Measurements from ENCODE around the gene MATK. TPM values are rescaled to one million over a fixed set of nuclear protein-coding genes. Genes with fewer than 3 reads are reported as not detected.

Gene MATK
- total and polyA plus RNA-seq, 10 of the 15 experiments (the other 5 are each of a cell fraction or from before 2014, with no cell fraction given): 0.24 to 2.2 (median 1.1) TPM; not detected in 2

GRCh38 chr19:3818466-3818865, 32.3 kb upstream of the MATK start:
- H3K4me2 ChIP-seq (ENCODE audit: control insufficient read depth, insufficient read depth): no peak overlapping the region
- CTCF ChIA-PET: interaction anchor here (1.2 to 1.4 kb wide), 2 partner anchors 9 to 61 kb away, joined by 4 to 6 read pairs; no protein-coding TSS in a partner anchor
- ATAC-seq: no peak
- TF ChIP-seq ZNF622 (IDR thresholded peaks at IDR 0.05): no peak
- TF ChIP-seq PAX5 (IDR thresholded peaks at IDR 0.05; ENCODE audit: borderline replicate concordance, low read depth, low read length): no peak
- no peak for TF ChIP-seq ASH2L (IDR thresholded peaks at IDR 0.05; ENCODE audit: borderline replicate concordance, low read depth)
- TF ChIP-seq NFYA (IDR thresholded peaks at IDR 0.05; ENCODE audit: borderline replicate concordance, low read depth, low read length): no peak
- no peak for TF ChIP-seq CHD4 (IDR thresholded peaks at IDR 0.05)
- TF ChIP-seq SMARCA5 (IDR thresholded peaks at IDR 0.05): no peak
- no peak for TF ChIP-seq MYB (IDR thresholded peaks at IDR 0.05; ENCODE audit: borderline replicate concordance, low read depth, low read length)
- TF ChIP-seq WRNIP1 (IDR thresholded peaks at IDR 0.05; ENCODE audit: borderline replicate concordance, low read depth, low read length): no peak
- TF ChIP-seq, protein P1, sequence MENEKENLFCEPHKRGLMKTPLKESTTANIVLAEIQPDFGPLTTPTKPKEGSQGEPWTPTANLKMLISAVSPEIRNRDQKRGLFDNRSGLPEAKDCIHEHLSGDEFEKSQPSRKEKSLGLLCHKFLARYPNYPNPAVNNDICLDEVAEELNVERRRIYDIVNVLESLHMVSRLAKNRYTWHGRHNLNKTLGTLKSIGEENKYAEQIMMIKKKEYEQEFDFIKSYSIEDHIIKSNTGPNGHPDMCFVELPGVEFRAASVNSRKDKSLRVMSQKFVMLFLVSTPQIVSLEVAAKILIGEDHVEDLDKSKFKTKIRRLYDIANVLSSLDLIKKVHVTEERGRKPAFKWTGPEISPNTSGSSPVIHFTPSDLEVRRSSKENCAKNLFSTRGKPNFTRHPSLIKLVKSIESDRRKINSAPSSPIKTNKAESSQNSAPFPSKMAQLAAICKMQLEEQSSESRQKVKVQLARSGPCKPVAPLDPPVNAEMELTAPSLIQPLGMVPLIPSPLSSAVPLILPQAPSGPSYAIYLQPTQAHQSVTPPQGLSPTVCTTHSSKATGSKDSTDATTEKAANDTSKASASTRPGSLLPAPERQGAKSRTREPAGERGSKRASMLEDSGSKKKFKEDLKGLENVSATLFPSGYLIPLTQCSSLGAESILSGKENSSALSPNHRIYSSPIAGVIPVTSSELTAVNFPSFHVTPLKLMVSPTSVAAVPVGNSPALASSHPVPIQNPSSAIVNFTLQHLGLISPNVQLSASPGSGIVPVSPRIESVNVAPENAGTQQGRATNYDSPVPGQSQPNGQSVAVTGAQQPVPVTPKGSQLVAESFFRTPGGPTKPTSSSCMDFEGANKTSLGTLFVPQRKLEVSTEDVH (IDR thresholded peaks at IDR 0.05; ENCODE audit: low read depth, partially characterized antibody): no peak
- TF ChIP-seq SMAD5 (IDR thresholded peaks at IDR 0.05; ENCODE audit: low read depth): no peak
- no peak for TF ChIP-seq ATF2 (IDR thresholded peaks at IDR 0.05; ENCODE audit: low read length)
- TF ChIP-seq MAX (IDR thresholded peaks at IDR 0.05; ENCODE audit: low read depth, low read length): no peak
- TF ChIP-seq CBX5 (IDR thresholded peaks at IDR 0.05; ENCODE audit: low read depth): no peak
- TF ChIP-seq POU2F2 (IDR thresholded peaks at IDR 0.05; ENCODE audit: borderline replicate concordance, low read depth, low read length): no peak
- no peak for TF ChIP-seq YY1 (IDR thresholded peaks at IDR 0.05; ENCODE audit: low read depth, low read length)
- no peak for TF ChIP-seq POLR2AphosphoS2 (IDR thresholded peaks at IDR 0.05; ENCODE audit: low read depth, low read length)
- no peak for TF ChIP-seq MTA2 (IDR thresholded peaks at IDR 0.05; ENCODE audit: low read depth)
- TF ChIP-seq CBFB (IDR thresholded peaks at IDR 0.05; ENCODE audit: low read depth): no peak
- TF ChIP-seq PRDM15 (CRISPR knock-in tag; IDR thresholded peaks at IDR 0.05): no peak

More at GRCh38 chr19:3818466-3818865, 32.3 kb upstream of the MATK start:
- Histone ChIP-seq H3K9me3 (replicated peaks; ENCODE audit: control insufficient read depth, insufficient read depth, low read length) (no peaks in the 10 kb centered on the region), H4K20me1 (ENCODE audit: control insufficient read depth, insufficient read depth) (no peaks in the 10 kb centered on the region), H3K9ac (ENCODE audit: control insufficient read depth, insufficient read depth, low read length) (no peak overlapping the region), H3K4me1 (ENCODE audit: control insufficient read depth, insufficient read depth, low read length) (no peaks in the 10 kb centered on the region), H3K27ac (ENCODE audit: control insufficient read depth, insufficient read depth) (no peak overlapping the region), H2AFZ (ENCODE audit: control insufficient read depth, low read depth, low read length) (no peak overlapping the region), H3K4me3 (no peak overlapping the region), H3K36me3 (ENCODE audit: control insufficient read depth in 2 of 2, insufficient read depth in 2 of 2, low read length in 1 of 2) (no peaks in the 10 kb centered on the region), H3K27me3 (replicated peaks in 1 of 2; ENCODE audit: control insufficient read depth in 2 of 2, insufficient read depth in 2 of 2, low read length in 1 of 2) (no peaks in the 10 kb centered on the region), H3K79me2 (ENCODE audit: control insufficient read depth, insufficient read depth, low read length) (no peaks in the 10 kb centered on the region)
- ChIA-PET POLR2A (no interaction called here), SMC1A (ENCODE audit: uncharacterized antibody, unreplicated experiment) (interaction anchor here (0.8 kb wide), 1 partner anchor 56 kb away, joined by 3 read pairs; the partner anchor contains the start of gene MRPL54), RAD21 (ENCODE audit: unreplicated experiment) (no interaction called here)
- FAIRE-seq (no peak), DNase-seq (ENCODE audit: low read depth, low spot score) (no peak)
- intact Hi-C loops (cut with micrococcal nuclease; ENCODE audit: unreplicated experiment): no loop called here
- 5% methylated on average over 11 of the region's 11 CpGs for WGBS (ENCODE audit: insufficient coverage, insufficient replicate concordance, low lambda C conversion rate, missing lambda C conversion rate)
- in situ Hi-C loops (cut with MboI): no loop called here
- BruUV-seq (replicated peaks): no TSS peak

Measured in GM12878 (cell line).